Measurements from ENCODE around the gene TTL. TPM values are rescaled to one million over a fixed set of nuclear protein-coding genes. Genes with fewer than 3 reads are reported as not detected.
A peak's percentile ranks its signal among the peaks of the same experiment; 100 is the strongest.
"Not testable (repeated sequence)": the region's sequence is repeated elsewhere in the genome, so short reads cannot be mapped to it uniquely, and the experiment has no call there.

The TTL gene
- total RNA-seq, 1 experiment from 2014 or later, result 31.8 TPM

DNA sequence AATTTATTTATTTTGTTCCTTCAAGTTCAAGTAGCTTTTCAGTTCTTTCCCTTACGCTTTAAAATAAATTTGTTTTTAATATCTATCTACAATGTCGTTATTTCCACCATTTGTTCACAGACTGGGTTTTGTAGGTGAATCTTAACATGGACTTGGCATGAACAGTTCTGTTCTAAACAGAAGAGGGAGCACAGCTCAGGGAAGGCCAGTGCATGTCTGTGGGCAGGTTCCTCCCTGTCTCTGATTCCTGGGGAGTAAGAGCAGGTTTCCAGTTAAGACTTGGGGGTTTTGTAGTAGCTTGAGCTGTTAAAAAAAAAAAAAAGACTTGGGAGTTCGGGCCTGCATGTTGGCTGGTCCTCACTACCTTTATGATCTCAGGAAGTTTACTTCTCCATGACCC lies 11.1 kb downstream of the TTL start:
- intact Hi-C loops (cut with micrococcal nuclease; ENCODE audit: unreplicated experiment), result no loop called here
- DNase-seq, result no peak
- no peak overlapping the region for H3K27ac Mint-ChIP-seq (ENCODE audit: unreplicated experiment)

DNA sequence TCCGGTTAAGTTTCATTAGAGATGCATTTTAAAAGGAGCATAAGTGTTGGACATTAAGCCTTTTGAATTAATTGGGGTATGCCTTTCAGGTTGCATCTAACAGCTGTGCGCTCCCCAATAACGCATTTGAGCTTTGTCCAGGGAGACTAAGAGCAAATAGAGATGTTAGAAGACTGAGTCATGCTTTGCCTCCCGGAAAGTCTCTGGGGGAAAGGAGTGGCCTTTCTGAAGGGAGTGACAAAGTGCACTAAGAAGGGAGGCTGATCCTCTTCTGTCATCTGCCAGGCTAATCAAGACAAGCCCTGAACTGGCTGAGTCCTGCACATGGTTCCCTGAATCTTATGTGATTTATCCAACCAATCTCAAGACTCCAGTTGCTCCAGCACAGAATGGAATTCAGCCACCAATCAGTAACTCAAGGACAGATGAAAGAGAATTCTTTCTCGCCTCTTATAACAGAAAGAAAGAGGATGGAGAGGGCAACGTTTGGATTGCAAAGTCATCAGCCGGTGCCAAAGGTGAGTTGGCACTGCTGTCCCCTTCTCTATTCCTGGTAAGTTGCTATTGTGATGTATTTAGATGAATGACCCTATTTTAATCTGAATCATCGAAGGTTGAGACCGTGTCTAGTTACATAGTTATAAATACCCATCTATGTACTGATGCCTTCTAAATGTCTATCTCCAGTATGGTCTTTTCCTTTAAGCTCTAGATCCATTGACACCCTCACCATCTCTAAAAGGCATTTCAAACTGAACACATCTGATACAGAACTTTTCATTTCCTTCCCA lies 12.1 kb downstream of the TTL start:
- no peak overlapping the region for H3K27ac Mint-ChIP-seq (ENCODE audit: unreplicated experiment)
- H3K27me3 Mint-ChIP-seq (ENCODE audit: unreplicated experiment), result no peaks in the 10 kb centered on the region
- intact Hi-C loops (cut with micrococcal nuclease; ENCODE audit: unreplicated experiment), result no loop called here
- H3K9me3 Mint-ChIP-seq (ENCODE audit: low read depth, unreplicated experiment), result no peaks in the 10 kb centered on the region
- BruUV-seq (replicated peaks), result no TSS peak
- no peaks in the 10 kb centered on the region for H3K4me1 Mint-ChIP-seq (ENCODE audit: low read depth, unreplicated experiment)
- H3K4me3 Mint-ChIP-seq (ENCODE audit: low read depth, unreplicated experiment), result no peak overlapping the region
- CTCF ChIA-PET, result interaction anchor here (0.6 to 1.2 kb wide), 3 partner anchors 13 to 498 kb away, joined by 3 to 4 read pairs (median 3); no protein-coding TSS in a partner anchor
- DNase-seq, result peak; percentile 30
- no peaks in the 10 kb centered on the region for H3K36me3 Mint-ChIP-seq (ENCODE audit: insufficient read depth, unreplicated experiment)
- TF ChIP-seq, protein P1, sequence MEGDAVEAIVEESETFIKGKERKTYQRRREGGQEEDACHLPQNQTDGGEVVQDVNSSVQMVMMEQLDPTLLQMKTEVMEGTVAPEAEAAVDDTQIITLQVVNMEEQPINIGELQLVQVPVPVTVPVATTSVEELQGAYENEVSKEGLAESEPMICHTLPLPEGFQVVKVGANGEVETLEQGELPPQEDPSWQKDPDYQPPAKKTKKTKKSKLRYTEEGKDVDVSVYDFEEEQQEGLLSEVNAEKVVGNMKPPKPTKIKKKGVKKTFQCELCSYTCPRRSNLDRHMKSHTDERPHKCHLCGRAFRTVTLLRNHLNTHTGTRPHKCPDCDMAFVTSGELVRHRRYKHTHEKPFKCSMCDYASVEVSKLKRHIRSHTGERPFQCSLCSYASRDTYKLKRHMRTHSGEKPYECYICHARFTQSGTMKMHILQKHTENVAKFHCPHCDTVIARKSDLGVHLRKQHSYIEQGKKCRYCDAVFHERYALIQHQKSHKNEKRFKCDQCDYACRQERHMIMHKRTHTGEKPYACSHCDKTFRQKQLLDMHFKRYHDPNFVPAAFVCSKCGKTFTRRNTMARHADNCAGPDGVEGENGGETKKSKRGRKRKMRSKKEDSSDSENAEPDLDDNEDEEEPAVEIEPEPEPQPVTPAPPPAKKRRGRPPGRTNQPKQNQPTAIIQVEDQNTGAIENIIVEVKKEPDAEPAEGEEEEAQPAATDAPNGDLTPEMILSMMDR (IDR thresholded peaks at IDR 0.05; ENCODE audit: unreplicated experiment), result no peak

More for the DNA sequence above, 11.1 kb downstream of the TTL start:
- Mint-ChIP-seq H3K9me3 (ENCODE audit: low read depth, unreplicated experiment) (no peaks in the 10 kb centered on the region), H3K27me3 (ENCODE audit: unreplicated experiment) (no peaks in the 10 kb centered on the region), H3K4me1 (ENCODE audit: low read depth, unreplicated experiment) (no peaks in the 10 kb centered on the region), H3K4me3 (ENCODE audit: low read depth, unreplicated experiment) (no peak overlapping the region), H3K36me3 (ENCODE audit: insufficient read depth, unreplicated experiment) (no peaks in the 10 kb centered on the region)
- TF ChIP-seq, protein P1 (IDR thresholded peaks at IDR 0.05; ENCODE audit: unreplicated experiment), result no peak
- BruUV-seq (replicated peaks), result no TSS peak
- CTCF ChIA-PET, result no interaction called here

DNA sequence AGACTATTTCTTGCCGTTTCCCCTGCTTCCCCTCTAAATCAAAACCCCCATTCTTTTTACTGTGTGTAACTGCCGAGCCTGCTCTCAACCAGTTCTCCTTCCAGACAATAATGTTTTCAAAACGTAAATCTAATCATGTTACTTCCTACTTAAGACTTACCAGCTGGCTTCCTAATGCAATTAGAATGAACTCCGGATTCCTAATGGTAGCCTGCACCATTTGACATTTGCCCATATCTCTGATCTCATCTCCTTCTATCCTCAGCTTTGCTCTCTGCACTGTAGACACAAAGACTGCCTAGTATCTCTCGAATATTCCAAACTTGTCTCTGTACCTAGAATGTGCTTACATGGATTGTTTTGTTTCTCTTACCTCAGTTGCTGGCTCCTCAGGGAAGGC lies 12.9 kb downstream of the TTL start:
- CTCF ChIA-PET, result interaction anchor here (1.2 kb wide), 1 partner anchor 14 kb away, joined by 3 read pairs; no protein-coding TSS in a partner anchor
- H3K27me3 Mint-ChIP-seq (ENCODE audit: unreplicated experiment), result no peaks in the 10 kb centered on the region
- H3K27ac Mint-ChIP-seq (ENCODE audit: unreplicated experiment), result no peak overlapping the region
- no TSS peak for BruUV-seq (replicated peaks)
- no peaks in the 10 kb centered on the region for H3K4me1 Mint-ChIP-seq (ENCODE audit: low read depth, unreplicated experiment)
- H3K36me3 Mint-ChIP-seq (ENCODE audit: insufficient read depth, unreplicated experiment), result no peaks in the 10 kb centered on the region
- intact Hi-C loops (cut with micrococcal nuclease; ENCODE audit: unreplicated experiment), result no loop called here
- TF ChIP-seq, protein P1 (IDR thresholded peaks at IDR 0.05; ENCODE audit: unreplicated experiment), result no peak
- H3K9me3 Mint-ChIP-seq (ENCODE audit: low read depth, unreplicated experiment), result no peaks in the 10 kb centered on the region
- H3K4me3 Mint-ChIP-seq (ENCODE audit: low read depth, unreplicated experiment), result no peak overlapping the region
- no peak for DNase-seq

GRCh38 chr2:112495878-112496277 lies 13.9 kb downstream of the TTL start:
- H3K9me3 Mint-ChIP-seq (ENCODE audit: low read depth, unreplicated experiment); H3K27me3 Mint-ChIP-seq (ENCODE audit: unreplicated experiment); H3K36me3 Mint-ChIP-seq (ENCODE audit: insufficient read depth, unreplicated experiment); H3K27ac Mint-ChIP-seq (ENCODE audit: unreplicated experiment); H3K4me1 Mint-ChIP-seq (ENCODE audit: low read depth, unreplicated experiment); CTCF ChIA-PET; intact Hi-C loops (cut with micrococcal nuclease; ENCODE audit: unreplicated experiment); DNase-seq; H3K4me3 Mint-ChIP-seq (ENCODE audit: low read depth, unreplicated experiment); BruUV-seq (replicated peaks): not testable (repeated sequence)

DNA sequence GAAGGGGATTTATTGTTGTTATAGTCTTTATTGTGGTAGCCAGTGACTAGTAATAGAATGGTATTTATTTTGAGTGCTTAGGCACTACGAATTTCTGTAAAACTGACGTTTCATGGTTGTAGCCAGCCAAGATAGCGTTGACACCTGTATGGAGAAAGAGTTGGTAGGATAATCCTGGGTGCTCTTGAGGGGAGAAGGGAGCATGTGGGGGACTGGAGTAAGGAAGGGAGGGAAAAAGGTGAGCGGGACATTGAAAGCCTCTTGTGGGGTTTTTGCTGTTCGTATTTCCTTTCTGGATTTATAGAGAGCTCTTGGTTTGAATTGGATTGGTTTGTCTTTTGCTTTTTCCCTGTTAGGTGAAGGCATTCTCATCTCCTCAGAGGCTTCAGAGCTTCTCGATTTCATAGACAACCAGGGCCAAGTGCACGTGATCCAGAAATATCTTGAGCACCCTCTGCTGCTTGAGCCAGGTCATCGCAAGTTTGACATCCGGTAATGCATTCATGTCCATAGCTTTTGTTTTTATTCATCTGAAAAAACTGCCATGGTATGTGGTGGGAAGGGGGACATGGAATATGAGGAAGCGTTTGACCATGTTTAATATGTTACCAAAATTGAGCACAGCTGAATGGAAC lies 19.0 kb downstream of the TTL start:
- peaks cover 13% of the 10 kb centered on the region for H3K36me3 Mint-ChIP-seq (ENCODE audit: insufficient read depth, unreplicated experiment)
- H3K27me3 Mint-ChIP-seq (ENCODE audit: unreplicated experiment); H3K27ac Mint-ChIP-seq (ENCODE audit: unreplicated experiment); BruUV-seq (replicated peaks); H3K9me3 Mint-ChIP-seq (ENCODE audit: low read depth, unreplicated experiment); H3K4me1 Mint-ChIP-seq (ENCODE audit: low read depth, unreplicated experiment); intact Hi-C loops (cut with micrococcal nuclease; ENCODE audit: unreplicated experiment); H3K4me3 Mint-ChIP-seq (ENCODE audit: low read depth, unreplicated experiment): not testable (repeated sequence)
- CTCF ChIA-PET, result interaction anchor here (0.5 to 0.9 kb wide), 3 partner anchors 20 to 379 kb away, joined by 3 to 5 read pairs (median 4); no protein-coding TSS in a partner anchor
- peak; percentile 19 for DNase-seq

DNA sequence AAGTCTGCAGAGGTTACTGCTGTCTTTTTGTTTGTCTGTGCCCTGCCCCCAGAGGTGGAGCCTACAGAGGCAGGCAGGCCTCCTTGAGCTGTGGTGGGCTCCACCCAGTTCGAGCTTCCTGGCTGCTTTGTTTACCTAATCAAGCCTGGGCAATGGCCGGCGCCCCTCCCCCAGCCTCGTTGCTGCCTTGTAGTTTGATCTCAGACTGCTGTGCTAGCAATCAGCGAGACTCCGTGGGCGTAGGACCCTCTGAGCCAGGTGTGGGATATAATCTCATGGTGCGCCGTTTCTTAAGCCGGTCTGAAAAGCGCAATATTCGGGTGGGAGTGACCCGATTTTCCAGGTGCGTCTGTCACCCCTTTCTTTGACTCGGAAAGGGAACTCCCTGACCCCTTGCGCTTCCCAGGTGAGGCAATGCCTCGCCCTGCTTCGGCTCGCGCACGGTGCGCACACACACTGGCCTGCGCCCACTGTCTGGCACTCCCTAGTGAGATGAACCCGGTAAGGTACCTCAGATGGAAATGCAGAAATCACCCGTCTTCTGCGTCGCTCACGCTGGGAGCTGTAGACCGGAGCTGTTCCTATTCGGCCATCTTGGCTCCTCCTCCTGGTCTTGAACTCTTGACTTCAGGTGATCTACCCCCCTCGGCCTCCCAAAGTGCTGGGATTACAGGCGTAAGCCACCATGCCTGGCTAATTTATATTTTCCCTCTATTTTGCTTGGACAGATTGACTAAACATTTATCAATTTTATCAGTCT lies 27.5 kb downstream of the TTL start:
- H3K36me3 Mint-ChIP-seq (ENCODE audit: insufficient read depth, unreplicated experiment); H3K4me1 Mint-ChIP-seq (ENCODE audit: low read depth, unreplicated experiment); H3K27me3 Mint-ChIP-seq (ENCODE audit: unreplicated experiment); BruUV-seq (replicated peaks); H3K4me3 Mint-ChIP-seq (ENCODE audit: low read depth, unreplicated experiment); H3K9me3 Mint-ChIP-seq (ENCODE audit: low read depth, unreplicated experiment); intact Hi-C loops (cut with micrococcal nuclease; ENCODE audit: unreplicated experiment); CTCF ChIA-PET; DNase-seq; H3K27ac Mint-ChIP-seq (ENCODE audit: unreplicated experiment): not testable (repeated sequence)
